HG02678 (cell line): Measurements from ENCODE around the gene LSM11.
A peak's percentile ranks its signal among the peaks of the same experiment; 100 is the strongest.

ENCODE experiments used
- ATAC-seq: cut with Tn5 transposase; IDR thresholded peaks from one replicate; pipeline ENCODE4 v1.9.1; 2021; ENCODE audit warnings: mild to moderate bottlenecking, moderate library complexity; ENCODE audit not compliant: unreplicated experiment

Gene LSM11

DNA sequence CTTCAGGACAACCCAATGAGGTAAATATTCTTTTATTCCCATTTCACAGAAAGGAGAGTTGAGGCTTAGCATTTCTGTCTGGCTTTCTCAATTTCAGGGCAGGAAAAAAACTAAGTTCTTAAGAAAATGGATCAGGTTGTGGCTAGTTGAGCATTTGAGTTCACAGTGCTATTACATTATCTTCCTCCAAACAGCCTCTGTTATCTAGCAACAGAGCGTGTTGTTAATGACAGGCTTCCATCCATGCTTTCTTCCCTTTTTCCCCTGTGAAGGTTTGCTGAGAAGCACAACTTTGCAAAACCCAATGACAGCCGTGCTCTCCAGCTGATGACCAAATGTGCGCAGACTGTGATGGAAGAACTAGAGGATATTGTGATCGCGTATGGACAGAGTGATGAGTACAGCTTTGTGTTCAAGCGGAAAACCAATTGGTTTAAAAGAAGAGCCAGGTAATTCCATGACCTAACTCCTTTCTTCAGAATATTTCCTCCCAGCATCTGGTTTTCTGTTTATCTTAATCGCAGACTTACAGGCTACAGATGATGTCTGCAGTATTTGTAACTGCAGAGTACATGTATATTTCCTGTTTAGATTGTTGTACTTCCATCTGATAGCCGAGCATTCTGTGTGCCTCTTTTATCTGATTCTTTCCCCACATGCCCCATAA is 10.8 kb upstream of the LSM11 start:
- ATAC-seq = no peak

DNA sequence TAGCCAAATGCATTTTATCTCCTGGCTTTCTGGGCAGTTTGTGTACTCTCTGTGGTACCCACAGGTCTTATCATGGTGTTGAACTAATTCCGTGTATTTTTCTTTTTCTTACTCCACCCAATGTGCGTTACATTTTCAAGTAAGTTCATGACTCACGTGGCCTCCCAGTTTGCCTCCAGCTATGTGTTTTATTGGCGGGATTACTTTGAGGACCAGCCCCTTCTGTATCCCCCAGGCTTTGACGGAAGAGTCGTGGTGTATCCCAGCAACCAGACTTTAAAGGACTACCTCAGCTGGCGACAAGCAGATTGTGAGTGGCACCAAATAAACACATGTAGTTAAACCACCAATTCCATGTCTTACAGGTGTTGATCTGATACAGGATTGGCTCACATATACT is 9.1 kb upstream of the LSM11 start:
- ATAC-seq = no peak

- ATAC-seq = no peak
These were observed 7.5 kb upstream of the LSM11 start for GRCh38 chr5:157735991-157736390.

- no peak for ATAC-seq
These were observed 3.9 kb upstream of the LSM11 start for GRCh38 chr5:157739388-157740228.

GRCh38 chr5:157740229-157740610 is 3.3 kb upstream of the LSM11 start:
- ATAC-seq = no peak

DNA sequence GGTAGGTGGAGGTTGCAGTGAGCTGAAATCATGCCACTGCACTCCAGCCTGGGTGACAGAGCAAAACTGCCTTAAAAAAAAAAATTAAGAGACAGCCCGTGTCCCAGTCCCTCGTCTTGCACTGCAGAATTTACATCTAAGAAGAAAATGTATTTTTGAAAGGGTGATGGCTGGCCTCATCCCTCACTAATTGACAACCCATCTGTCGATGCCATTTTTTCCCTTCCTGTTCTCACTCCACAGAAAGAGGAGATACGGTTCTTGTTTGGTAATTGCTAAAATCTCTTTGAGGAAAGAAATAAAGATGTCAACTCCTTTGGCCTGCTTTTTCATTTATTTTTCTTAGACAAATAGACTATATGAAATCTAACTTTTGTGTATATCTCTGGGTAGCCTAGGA is 2.4 kb upstream of the LSM11 start:
- ATAC-seq = no peak

GRCh38 chr5:157744051-157745011 is 819 bp downstream of the LSM11 start:
- peak; percentile 28 for ATAC-seq

GRCh38 chr5:157745041-157745456 is 1.5 kb downstream of the LSM11 start:
- no peak for ATAC-seq

DNA sequence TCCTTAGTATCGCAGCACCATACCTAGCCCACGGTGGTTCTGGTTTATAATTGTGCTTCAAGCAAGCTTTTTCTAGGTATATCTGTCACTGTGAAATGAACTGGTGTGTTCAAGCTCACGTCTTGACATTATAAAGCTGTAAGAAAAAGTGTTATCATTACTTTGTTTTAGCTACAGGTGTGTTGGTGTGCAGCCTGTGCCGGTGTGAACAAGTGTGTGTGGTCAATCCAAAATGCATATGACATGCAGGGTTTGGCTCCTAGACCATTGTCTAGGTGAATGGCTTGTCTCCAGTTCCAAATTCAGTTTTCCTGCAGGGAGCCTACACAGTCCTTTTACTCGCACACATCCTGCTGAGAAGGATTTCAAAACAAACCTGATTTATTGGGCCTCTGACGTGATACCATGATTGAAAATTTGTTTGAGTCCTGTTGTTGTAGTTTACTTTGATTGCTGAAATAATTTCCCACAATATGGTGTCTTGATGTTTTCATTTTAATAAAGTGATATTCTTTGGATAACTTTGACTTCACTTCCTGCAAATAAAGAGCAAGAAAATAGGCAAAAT is 3.7 kb downstream of the LSM11 start:
- ATAC-seq = no peak

DNA sequence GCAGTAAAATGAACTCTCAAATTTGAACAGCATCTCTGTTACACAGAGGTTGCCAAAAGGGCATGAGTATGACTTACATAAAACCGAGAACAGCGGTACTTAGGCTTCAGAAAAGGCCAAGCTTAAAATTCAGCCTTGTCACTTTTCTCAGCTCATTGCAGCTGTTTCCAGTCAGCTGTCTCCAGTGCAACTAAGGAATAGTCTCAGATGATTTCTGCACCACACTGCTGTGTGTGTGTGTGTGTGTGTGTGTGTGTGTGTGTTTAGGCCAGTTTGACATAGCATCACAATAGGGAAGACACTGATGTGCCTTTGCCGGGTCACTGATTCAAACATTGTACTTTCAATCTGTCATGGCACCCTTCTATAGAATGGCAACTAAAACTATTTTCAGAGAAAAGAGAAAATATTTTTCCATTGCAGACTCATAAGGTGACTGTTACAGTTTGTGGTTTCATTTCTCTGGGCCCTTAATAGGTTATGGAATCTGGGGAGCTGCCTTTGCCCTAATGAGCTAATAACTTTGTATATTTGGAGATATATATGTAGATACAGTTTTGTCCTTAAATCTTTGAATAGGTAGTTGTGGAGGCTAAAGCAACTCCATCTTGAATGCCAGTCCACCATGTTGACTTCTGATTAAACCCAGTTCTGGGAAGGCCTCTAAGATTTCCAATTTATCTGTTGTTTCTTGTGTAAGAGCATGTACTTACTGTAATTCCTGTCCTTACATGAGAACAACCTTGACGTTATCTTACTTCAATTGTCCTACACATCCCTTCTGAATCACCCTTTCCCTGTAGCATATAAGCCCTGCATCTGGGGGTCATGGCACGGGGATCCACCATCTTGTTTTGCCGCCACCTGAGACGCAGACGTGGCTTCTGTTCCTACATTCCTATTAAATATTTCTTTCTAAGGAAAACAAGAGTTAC is 4.5 kb downstream of the LSM11 start:
- no peak for ATAC-seq

DNA sequence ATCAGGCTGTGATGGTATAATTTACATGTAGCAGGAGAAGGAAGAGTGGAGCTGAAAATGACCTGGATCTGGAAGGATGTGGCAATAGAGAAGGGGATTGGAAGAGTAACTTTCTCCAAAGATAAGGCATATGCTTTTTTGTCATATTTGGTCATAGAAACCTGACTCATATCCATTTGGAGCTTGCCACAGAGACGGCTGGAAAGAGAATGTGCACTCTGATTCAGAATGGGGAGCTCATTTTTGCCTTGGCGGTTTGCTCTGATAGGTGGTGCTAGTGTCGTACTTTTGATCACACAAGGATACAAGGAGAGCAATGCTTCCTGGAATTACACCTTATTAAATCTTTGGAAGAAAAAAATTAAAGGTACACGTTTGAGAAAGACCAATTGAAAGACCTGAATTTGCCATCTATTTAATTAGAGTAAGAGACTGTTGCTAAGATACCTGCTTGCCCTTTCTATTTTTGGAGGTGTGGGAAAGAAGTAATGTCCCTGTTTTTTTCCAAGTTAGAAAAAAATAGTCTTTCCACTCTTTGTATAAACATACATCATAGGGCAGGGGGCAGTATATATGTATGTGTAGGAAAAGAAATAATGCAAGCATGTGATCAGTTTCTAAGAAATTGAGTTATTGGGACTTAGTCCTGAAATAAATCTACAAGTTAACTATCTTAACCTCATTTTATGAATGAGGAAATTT is 5.4 kb downstream of the LSM11 start:
- no peak for ATAC-seq

- ATAC-seq = no peak
These were observed 5.9 kb downstream of the LSM11 start for GRCh38 chr5:157749462-157749799.

- ATAC-seq = no peak
These were observed 6.8 kb downstream of the LSM11 start for GRCh38 chr5:157750320-157750719.

GRCh38 chr5:157756122-157756521 is 12.6 kb downstream of the LSM11 start:
- ATAC-seq = no peak

- no peak for ATAC-seq
These were observed 15.2 kb downstream of the LSM11 start for GRCh38 chr5:157758706-157759105.

- peak; percentile 77 for ATAC-seq
These were observed 18.4 kb downstream of the LSM11 start for GRCh38 chr5:157761690-157762621.

DNA sequence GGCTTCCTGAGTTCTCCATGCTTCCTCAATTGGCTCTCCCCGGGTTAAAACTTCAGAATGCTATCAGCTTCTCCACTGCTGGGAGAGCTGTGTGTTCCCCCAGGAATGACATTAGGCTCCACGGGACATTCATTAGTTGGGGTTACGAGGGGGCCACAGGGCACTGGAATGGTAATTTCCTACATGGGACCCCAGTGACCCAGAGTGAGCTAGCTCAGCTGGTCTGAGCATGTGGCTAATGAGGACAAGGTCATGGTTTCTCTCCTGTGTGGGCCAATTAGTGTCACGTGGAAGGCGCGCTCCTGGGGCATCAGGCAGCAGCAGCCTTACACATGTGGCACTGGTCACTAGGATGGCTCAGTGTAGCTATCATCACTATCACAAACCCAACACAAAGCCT is 21.0 kb downstream of the LSM11 start:
- ATAC-seq = no peak

DNA sequence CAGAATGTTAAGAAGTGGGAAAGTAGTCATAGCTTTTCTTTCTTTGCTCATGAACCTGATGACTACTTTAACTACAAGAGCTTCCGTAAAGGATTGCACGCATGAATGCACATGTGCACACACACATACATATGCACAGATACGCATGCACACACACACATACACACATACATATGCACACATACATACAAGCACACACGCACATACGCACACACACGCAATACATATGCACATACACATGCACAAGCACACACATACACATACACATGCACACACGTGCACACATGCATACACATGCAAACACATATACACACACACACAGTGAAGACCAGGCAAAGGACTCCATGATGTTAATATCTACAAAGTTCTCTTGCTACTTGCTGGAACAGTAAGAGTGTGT is 22.9 kb downstream of the LSM11 start:
- no peak for ATAC-seq
